Gastrocnemius medialis (tissue), 4 donors: ENCODE results near the gene CYP3A5.

Experiments used
- POLR2A ChIP-seq, 2 donors: fragments of 450-650 bp; IDR thresholded peaks; one replicate each; pipeline ENCODE4 v1.6.1; 2017; ENCODE audit warnings: antibody characterized with exemption in 2 of 2, mild to moderate bottlenecking in 2 of 2, moderate library complexity in 2 of 2
- TF ChIP-seq, protein P1 (sequence below), 5 experiments: fragments of 450-650 bp in 3 of 5; fragments of 200-600 bp in 2 of 5; sonication (generic) in 2 of 5; IDR thresholded peaks in 4 of 5; conservative IDR thresholded peaks in 1 of 5; 1 replicate in 4 of 5; 2 replicates in 1 of 5; pipeline ENCODE4 v1.5.1; 2016 to 2019; ENCODE audit warnings: antibody characterized with exemption in 5 of 5, mild to moderate bottlenecking in 3 of 5, moderate library complexity in 3 of 5

DNA sequence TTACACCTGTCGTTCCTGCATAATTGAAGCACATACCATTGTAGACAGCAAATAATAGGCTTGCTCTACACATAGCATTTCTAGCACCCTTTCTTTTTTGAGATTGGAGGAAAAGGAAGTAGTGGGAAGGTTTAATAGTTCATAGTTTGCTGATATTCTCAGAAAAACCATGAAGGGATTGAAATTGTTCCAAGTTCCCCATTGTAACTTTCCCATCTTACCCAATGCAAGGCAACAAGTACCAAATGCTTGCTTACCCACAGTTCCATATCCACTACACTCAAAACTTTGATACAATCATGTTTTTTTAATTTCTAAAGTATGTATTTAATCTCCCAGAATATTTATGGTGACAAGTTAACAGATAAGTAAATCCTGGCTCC, 13.8 kb downstream of the CYP3A5 start:
- TF ChIP-seq, protein P1, sequence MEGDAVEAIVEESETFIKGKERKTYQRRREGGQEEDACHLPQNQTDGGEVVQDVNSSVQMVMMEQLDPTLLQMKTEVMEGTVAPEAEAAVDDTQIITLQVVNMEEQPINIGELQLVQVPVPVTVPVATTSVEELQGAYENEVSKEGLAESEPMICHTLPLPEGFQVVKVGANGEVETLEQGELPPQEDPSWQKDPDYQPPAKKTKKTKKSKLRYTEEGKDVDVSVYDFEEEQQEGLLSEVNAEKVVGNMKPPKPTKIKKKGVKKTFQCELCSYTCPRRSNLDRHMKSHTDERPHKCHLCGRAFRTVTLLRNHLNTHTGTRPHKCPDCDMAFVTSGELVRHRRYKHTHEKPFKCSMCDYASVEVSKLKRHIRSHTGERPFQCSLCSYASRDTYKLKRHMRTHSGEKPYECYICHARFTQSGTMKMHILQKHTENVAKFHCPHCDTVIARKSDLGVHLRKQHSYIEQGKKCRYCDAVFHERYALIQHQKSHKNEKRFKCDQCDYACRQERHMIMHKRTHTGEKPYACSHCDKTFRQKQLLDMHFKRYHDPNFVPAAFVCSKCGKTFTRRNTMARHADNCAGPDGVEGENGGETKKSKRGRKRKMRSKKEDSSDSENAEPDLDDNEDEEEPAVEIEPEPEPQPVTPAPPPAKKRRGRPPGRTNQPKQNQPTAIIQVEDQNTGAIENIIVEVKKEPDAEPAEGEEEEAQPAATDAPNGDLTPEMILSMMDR (IDR thresholded peaks at IDR 0.05 in 4 of 5, conservative IDR thresholded peaks at IDR 0.05 in 1 of 5) = no peak
- no peak for TF ChIP-seq POLR2A (IDR thresholded peaks at IDR 0.05)
